GM21737 (cell line): ENCODE data around the gene ECHS1.

Experiments
- ATAC-seq: cut with Tn5 transposase; IDR thresholded peaks from one replicate; pipeline ENCODE4 v1.9.1; 2021; ENCODE audit warnings: mild to moderate bottlenecking, moderate library complexity; ENCODE audit not compliant: unreplicated experiment

ECHS1 gene

GRCh38 chr10:133359554-133359971 is 13.6 kb downstream of the ECHS1 start:
- ATAC-seq: no peak

- no peak for ATAC-seq
Measured at GRCh38 chr10:133358925-133359310, 14.2 kb downstream of the ECHS1 start.

- ATAC-seq: no peak
Measured at GRCh38 chr10:133358162-133358924, 14.8 kb downstream of the ECHS1 start.

GRCh38 chr10:133357285-133358161 is 15.6 kb downstream of the ECHS1 start, which contains the start of gene FUOM:
FUOM (minus strand) TSS chr10:133358019; CDS start chr10:133358007, 12 bp downstream.
- peak; percentile 63 for ATAC-seq

- ATAC-seq: no peak
Measured at GRCh38 chr10:133356549-133357284, 16.4 kb downstream of the ECHS1 start.

- no peak for ATAC-seq
Measured at GRCh38 chr10:133355991-133356390, 17.2 kb downstream of the ECHS1 start.

- ATAC-seq: no peak
Measured at GRCh38 chr10:133355266-133355665, 17.9 kb downstream of the ECHS1 start.

GRCh38 chr10:133354672-133355240 is 18.4 kb downstream of the ECHS1 start:
- ATAC-seq: no peak

- no peak for ATAC-seq
Measured at GRCh38 chr10:133353988-133354605, 19.1 kb downstream of the ECHS1 start.

- ATAC-seq: no peak
Measured at GRCh38 chr10:133353202-133353959, 19.8 kb downstream of the ECHS1 start.

GRCh38 chr10:133351408-133352318 is 21.5 kb downstream of the ECHS1 start:
- no peak for ATAC-seq

- ATAC-seq: no peak
Measured at GRCh38 chr10:133350950-133351329, 22.2 kb downstream of the ECHS1 start.

GRCh38 chr10:133350283-133350949 is 22.7 kb downstream of the ECHS1 start:
- ATAC-seq: no peak

GRCh38 chr10:133349577-133350011 is 23.6 kb downstream of the ECHS1 start:
- no peak for ATAC-seq

- ATAC-seq: no peak
Measured at GRCh38 chr10:133349160-133349568, 24.0 kb downstream of the ECHS1 start.

GRCh38 chr10:133347710-133348517 is 25.2 kb downstream of the ECHS1 start:
- ATAC-seq: no peak

- no peak for ATAC-seq
Measured at GRCh38 chr10:133346413-133346812, 26.7 kb downstream of the ECHS1 start.
